Heart left ventricle (tissue), 16 donors: Measurements from ENCODE around the gene POMC. TPM values are rescaled to one million over a fixed set of nuclear protein-coding genes. Genes with fewer than 3 reads are reported as not detected.

Experiments
- ATAC-seq, 4 donors: fragments of 200-7000 bp; cut with Tn5 transposase; one replicate each; pipeline ENCODE4 v1.9.1; 2020 to 2022; ENCODE audit warnings: moderate library complexity in 4 of 4, mild to moderate bottlenecking in 3 of 4, moderate number of reproducible peaks in 1 of 4
- DNase-seq, 5 donors: peaks; one replicate each; pipeline ENCODE4 v3.0.0-alpha.2; 2020
- H3K27ac ChIP-seq, 12 donors: fragments of 200-600 bp; sonication (generic) in 4 of 12; one replicate each; pipeline versions ENCODE4 v1.5.0 to v1.8.0; 2016 to 2022; ENCODE audit warnings: mild to moderate bottlenecking in 2 of 12
- H3K27me3 ChIP-seq, 9 donors: fragments of 200-600 bp; sonication (generic) in 2 of 9; one replicate each; pipeline versions ENCODE4 v1.5.1 to v1.8.0; 2016 to 2022; ENCODE audit warnings: mild to moderate bottlenecking in 3 of 9
- H3K36me3 ChIP-seq, 9 donors: fragments of 200-600 bp; sonication (generic) in 2 of 9; one replicate each; pipeline versions ENCODE4 v1.5.0 to v1.8.0; 2018 to 2022; ENCODE audit warnings: mild to moderate bottlenecking in 2 of 9
- H3K4me1 ChIP-seq, 12 donors: fragments of 200-600 bp; sonication (generic) in 4 of 12; one replicate each; pipeline versions ENCODE4 v1.5.0 to v1.8.0; 2016 to 2022; ENCODE audit warnings: mild to moderate bottlenecking in 3 of 12
- H3K4me3 ChIP-seq, 12 donors: fragments of 200-600 bp; sonication (generic) in 4 of 12; one replicate each; pipeline versions ENCODE4 v1.5.0 to v1.8.0; 2017 to 2022; ENCODE audit warnings: mild to moderate bottlenecking in 9 of 12, moderate library complexity in 4 of 12
- H3K9me3 ChIP-seq, 12 donors: fragments of 200-600 bp; sonication (generic) in 4 of 12; one replicate each; pipeline versions ENCODE4 v1.5.0 to v1.8.0; 2016 to 2022; ENCODE audit warnings: mild to moderate bottlenecking in 1 of 12
- POLR2A ChIP-seq, 2 donors: fragments of 450-650 bp; IDR thresholded peaks; one replicate each; pipeline ENCODE4 v1.6.1; 2017; ENCODE audit warnings: antibody characterized with exemption in 2 of 2, mild to moderate bottlenecking in 2 of 2, moderate library complexity in 2 of 2
- WGBS, 4 donors: extraction: QIAGEN DNeasy Blood & Tissue Kit in 2 of 4; methylation state at CpG; one replicate each; pipeline versions ENCODE4 v1.1.5 to v1.1.7; 2013 to 2018; 5-methylcytosine and 5-hydroxymethylcytosine counted together
- intact Hi-C, 10 donors: fragments of 100-400 bp; cut with DNase I; formaldehyde crosslinking; loops; one replicate each; pipeline versions ENCODE4 v1.11.1 to v1.14.2; 2022
- long read RNA-seq, 3 donors: library from polyadenylated mRNA; unstranded; transcript quantifications; one replicate each; pipeline ENCODE4 v2.0.0, GENCODE V29; 2020 to 2021
- polyA plus RNA-seq, 2 donors: library from polyadenylated mRNA; stranded (reverse); fragments of 200-250 nt; gene quantifications; one replicate each; pipeline ENCODE4 v1.2.3, GENCODE V29; 2013
- total RNA-seq, 9 donors: library from RNA; depleted of rRNA in 2 of 9; stranded (reverse); fragments of >200 nt in 2 of 9; fragmentation: NEBNext Ultra II Directional in 3 of 9; extraction: Animal tissue kit (Norgen Biotek cat#: 25700) in 3 of 9; gene quantifications; one replicate each; pipeline versions ENCODE4 v1.1.0 to v1.2.4, GENCODE V29; 2016 to 2023
- TF ChIP-seq, protein P1 (sequence below), 12 donors: fragments of 200-600 bp; sonication (generic) in 4 of 12; IDR thresholded peaks; one replicate each; pipeline versions ENCODE4 v1.5.0 to v1.8.0; 2018 to 2022; ENCODE audit warnings: antibody characterized with exemption in 12 of 12, mild to moderate bottlenecking in 5 of 12
- donor health status: ischemic (EF 13 %, LVEDD 7.1; RV severe dilation, severe dysfunction).
- donor health status: healthy with polysubstance abuse.
- donor health status: DM: no; HTN: yes; CAD: no.
- donor health status: DM: no; HTN: no; CAD: no.
- donor health status: ischemic (EF 25% LVEDD 6.9; RV normal size, moderate dysfunction).
- donor health status: ischemic (EF 25% LVEDD 5.7; RV mildly dilated, moderate dysfunction).
- donor health status: healthy.
- donor health status: DM: yes; HTN: yes; CAD: no.
- donor health status: ischemic (EF 35%, LVEDD 5.7; RV mildly dilated, moderate dysfunction).
- donor health status: nonischemic (EF 11% LVEDD 7.7; RV severe dilation, severe dysfunction).
- donor health status: DM: yes; HTN: yes; CAD: no.
- donor health status: PGD.
- donor health status: ischemic (EF 29% LVEDD 5.4; RV normal size, mild dysfunction).
- donor health status: nonischemic (EF 23%, LVEDD 6.1; RV moderate dilation, normal function).

POMC gene
- total RNA-seq (1 to 10 TPM in 8 of 9 donors, under 1 TPM in 1; 0.77 to 8.0 (median 3.0) TPM), polyA plus RNA-seq (1 to 10 TPM; 2.6 to 7.8 TPM)
- long read RNA-seq, donor 1, partial matches to known transcripts = 6 of 6 reads
- long read RNA-seq, donor 1, other reads (novel, unspliced or antisense) = 0 of 6 reads
- long read RNA-seq, donor 2, partial matches to known transcripts = 4 of 4 reads
- long read RNA-seq, donor 2, other reads (novel, unspliced or antisense) = 0 of 4 reads
- long read RNA-seq, donor 3, partial matches to known transcripts = 1 of 1 reads
- long read RNA-seq, donor 3, other reads (novel, unspliced or antisense) = 0 of 1 reads

DNA sequence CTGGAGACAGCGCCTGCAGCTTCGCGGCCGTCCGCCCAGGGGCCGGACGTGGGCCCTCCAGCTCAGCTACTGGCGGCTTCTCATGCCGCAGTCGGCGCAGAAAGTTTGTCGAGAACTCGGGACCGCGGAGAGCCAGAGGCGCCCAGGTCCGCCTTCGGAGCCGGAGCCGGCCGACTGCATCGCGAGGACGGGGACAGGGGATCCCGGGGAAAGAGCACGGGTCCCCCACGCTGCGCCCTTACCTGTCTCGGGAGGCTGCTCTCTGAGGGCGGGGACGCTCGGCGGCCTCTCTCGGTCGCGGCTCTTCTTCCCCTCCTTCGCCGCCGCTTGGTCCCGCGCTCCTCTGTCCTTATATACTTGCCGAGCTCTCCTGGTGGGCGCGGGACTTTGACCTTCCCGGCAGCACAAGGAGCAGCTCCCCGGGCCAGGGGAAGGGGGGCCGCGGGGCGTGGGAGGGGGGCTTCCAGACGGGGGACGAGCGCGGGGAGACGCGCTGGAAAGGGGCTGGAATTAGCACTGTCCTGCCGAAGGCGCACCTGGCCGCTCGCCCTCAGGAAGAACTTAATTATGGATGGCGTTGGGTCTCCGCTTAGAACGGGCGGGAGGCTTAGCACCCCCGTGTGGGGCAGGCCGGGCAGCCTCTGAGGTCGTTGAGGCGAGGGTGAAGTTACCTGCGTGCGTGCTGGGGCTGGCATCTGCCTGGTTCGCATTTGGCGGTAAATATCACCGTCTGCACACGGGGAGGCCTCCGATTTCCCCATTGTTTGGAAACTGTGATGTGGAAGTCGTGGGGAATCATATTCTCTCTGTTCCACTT, at the start of gene POMC:
Gene POMC (minus strand): TSS at position 325 of the 817 bp plus-strand sequence. CDS start 3,808 bp downstream, outside the sequence.
- peak in 3 of 4 donors; percentile 40 to 54 (median 54) for ATAC-seq
- DNase-seq = peak in 2 of 5 donors; percentile 38 to 70
- intact Hi-C loops = no loop called here
- H3K4me1 ChIP-seq = peaks cover 0 to 16% (median 10%) of the 10 kb centered on the region in 12 donors
- TF ChIP-seq, protein P1, sequence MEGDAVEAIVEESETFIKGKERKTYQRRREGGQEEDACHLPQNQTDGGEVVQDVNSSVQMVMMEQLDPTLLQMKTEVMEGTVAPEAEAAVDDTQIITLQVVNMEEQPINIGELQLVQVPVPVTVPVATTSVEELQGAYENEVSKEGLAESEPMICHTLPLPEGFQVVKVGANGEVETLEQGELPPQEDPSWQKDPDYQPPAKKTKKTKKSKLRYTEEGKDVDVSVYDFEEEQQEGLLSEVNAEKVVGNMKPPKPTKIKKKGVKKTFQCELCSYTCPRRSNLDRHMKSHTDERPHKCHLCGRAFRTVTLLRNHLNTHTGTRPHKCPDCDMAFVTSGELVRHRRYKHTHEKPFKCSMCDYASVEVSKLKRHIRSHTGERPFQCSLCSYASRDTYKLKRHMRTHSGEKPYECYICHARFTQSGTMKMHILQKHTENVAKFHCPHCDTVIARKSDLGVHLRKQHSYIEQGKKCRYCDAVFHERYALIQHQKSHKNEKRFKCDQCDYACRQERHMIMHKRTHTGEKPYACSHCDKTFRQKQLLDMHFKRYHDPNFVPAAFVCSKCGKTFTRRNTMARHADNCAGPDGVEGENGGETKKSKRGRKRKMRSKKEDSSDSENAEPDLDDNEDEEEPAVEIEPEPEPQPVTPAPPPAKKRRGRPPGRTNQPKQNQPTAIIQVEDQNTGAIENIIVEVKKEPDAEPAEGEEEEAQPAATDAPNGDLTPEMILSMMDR (IDR thresholded peaks at IDR 0.05) = no peak
- no peak for TF ChIP-seq POLR2A (IDR thresholded peaks at IDR 0.05)
- peaks cover 16 to 65% (median 44%) of the 10 kb centered on the region in 9 donors for H3K27me3 ChIP-seq
- peak within 1 kb of the TSS; percentile 26 to 62 (median 50) for H3K4me3 ChIP-seq
- WGBS, 4 donors = 4 to 8% (median 7%) methylated on average over 33 to 75 of the region's 75 CpGs
- no peaks in the 10 kb centered on the region for H3K36me3 ChIP-seq
- no peak within 1 kb of the TSS for H3K27ac ChIP-seq
- H3K9me3 ChIP-seq = peaks cover 0 to 6% (median 0%) of the 10 kb centered on the region in 12 donors

DNA sequence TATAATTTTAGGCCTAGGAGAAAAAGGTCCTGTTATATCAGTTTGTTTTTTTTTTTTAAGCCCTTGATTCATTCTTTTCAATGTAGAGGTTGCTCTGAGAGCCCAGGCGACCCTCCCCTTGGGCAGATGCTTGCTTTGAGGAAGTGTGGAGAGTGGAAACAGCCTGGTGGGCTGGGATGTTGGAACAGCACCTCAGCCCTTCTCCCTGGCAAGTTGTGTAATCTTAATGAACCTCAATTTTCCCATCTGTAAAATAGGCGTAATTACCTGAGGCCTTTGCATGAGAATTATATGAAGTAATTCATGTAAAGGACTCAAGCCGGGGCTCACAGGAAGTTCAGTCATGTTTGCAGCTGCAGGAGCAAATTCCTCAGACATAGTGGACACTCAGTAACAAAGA, 49.7 kb upstream of the POMC start:
- TF ChIP-seq, protein P1 (IDR thresholded peaks at IDR 0.05) = no peak
- TF ChIP-seq POLR2A (IDR thresholded peaks at IDR 0.05) = no peak
- no peaks in the 10 kb centered on the region for H3K27me3 ChIP-seq
- H3K4me1 ChIP-seq = peaks cover 0 to 10% (median 4%) of the 10 kb centered on the region in 12 donors
- H3K4me3 ChIP-seq = no peak overlapping the region
- DNase-seq = no peak
- 84 to 95% (median 87%) methylated on average over 3 of the region's 3 CpGs for WGBS, 4 donors
- H3K36me3 ChIP-seq = no peaks in the 10 kb centered on the region
- H3K27ac ChIP-seq = no peak overlapping the region
- no peak for ATAC-seq
- no peaks in the 10 kb centered on the region for H3K9me3 ChIP-seq
- intact Hi-C loops = no loop called here

DNA sequence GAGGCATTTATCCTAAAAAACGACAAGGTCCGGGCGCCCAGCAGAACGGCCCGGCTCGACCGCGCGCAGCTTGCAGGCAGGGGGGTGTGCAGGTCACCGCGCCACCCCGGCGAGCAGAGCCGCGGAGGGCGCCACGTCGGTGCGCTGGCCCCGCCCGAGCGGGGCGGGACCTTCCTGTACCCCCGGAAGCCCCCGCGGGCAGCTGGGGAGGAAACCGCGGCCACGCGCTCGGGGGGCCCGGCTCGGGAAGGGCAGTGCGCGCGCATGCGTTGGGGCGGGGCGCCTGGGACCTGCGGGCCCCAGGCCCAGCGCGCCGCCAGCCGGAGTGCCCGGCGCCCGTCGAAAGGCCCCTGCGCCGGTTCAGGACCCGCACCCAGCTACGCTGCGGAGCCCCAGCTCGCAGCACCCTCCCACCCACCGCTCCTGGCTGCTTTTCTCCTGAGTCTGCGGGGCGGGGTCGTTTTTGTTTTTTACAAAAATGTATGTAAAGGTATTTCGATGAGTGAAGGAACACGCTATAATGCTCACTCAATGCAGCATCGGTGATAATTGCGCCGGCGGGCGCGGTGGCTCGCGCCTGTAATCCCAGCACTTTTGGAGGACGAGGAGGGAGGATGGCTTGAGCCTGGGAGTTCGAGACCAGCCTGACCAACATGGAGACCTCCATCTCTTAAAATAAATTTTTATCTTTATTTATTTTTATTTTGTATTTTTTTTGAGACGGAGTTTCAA, 47.7 kb upstream of the POMC start:
- peak overlapping the region; percentile 35 to 76 (median 61) for H3K4me3 ChIP-seq
- DNase-seq (peak; percentile 84 to 93 (median 86)), ATAC-seq (peak; percentile 53 to 95 (median 92))
- TF ChIP-seq, protein P1 (IDR thresholded peaks at IDR 0.05) = no peak
- TF ChIP-seq POLR2A (IDR thresholded peaks at IDR 0.05) = no peak
- H3K27ac ChIP-seq = peak overlapping the region in 11 of 12 donors; percentile 54 to 86 (median 76)
- WGBS, 4 donors = 3 to 7% (median 4%) methylated on average over 37 to 71 of the region's 71 CpGs
- intact Hi-C loops = no loop called here
- no peaks in the 10 kb centered on the region for H3K36me3 ChIP-seq
- H3K27me3 ChIP-seq = no peaks in the 10 kb centered on the region
- no peaks in the 10 kb centered on the region for H3K9me3 ChIP-seq
- H3K4me1 ChIP-seq = peaks cover 0 to 10% (median 4%) of the 10 kb centered on the region in 12 donors
